GM10847 (cell line): ENCODE measurements around the gene SLC39A11.

Experiments
- POLR2A ChIP-seq: IDR thresholded peaks from 2 replicates; pipeline ENCODE4 v1.6.1; 2011; ENCODE audit not compliant: insufficient read length; ENCODE audit errors: extremely low read depth

Gene SLC39A11

DNA sequence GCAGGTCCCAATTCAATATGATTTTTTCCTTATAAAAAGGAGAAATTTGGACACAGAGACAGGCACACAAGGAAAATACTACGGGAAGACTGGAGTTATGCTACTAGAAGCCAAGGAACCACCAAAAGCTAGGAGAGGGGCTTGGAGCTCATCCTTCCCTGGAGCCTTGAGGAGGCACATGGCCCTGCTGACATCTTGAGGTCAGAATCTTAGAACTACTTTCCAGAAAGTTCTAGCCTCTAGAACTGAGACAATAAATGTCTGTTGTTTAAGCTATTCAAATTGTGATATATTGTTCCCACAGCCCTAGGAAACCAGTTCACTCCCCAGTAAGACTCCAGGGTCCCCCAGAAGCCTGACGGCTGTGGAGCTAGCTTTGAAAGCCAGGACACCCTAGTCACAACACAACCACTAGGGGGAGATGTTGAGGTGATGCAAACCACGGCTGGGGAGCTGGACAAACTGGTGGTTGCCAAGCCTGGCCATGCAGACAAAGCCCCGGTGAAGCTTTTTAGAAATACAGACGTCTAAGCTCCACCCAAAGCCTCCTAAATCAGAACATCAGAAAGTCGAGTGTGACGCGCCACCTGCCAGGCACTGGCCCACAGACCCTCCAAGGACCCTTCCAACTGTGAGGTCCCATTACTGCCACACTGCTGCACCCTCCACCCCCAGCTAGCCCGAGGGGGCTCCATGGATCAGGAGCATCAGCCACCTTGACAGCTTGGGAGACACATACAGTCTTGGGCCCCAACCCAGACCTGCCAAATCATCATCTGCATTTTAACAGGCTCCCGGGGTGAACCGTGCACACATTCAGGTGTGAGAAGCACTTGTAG, 106.4 kb downstream of the SLC39A11 start:
- no peak for TF ChIP-seq POLR2A

DNA sequence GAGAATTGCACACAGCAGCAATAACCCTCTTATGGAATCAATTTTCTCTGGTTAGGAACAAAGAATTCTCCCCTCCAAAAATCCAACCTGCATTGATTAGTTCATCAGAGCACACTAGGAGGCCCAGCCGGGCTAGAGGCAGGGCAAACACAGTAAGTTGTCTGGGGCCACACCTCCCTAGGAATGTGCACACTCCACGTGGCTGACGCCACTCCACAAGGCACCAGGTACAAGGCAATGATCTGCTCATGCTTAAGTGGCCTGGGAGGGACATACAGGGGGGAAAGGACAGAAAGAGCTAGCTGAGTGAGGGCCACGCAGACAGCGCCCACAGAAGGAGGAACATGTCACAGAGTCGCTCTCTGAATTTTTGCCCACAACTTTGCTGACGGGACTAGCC, 107.6 kb downstream of the SLC39A11 start:
- TF ChIP-seq POLR2A, result no peak

DNA sequence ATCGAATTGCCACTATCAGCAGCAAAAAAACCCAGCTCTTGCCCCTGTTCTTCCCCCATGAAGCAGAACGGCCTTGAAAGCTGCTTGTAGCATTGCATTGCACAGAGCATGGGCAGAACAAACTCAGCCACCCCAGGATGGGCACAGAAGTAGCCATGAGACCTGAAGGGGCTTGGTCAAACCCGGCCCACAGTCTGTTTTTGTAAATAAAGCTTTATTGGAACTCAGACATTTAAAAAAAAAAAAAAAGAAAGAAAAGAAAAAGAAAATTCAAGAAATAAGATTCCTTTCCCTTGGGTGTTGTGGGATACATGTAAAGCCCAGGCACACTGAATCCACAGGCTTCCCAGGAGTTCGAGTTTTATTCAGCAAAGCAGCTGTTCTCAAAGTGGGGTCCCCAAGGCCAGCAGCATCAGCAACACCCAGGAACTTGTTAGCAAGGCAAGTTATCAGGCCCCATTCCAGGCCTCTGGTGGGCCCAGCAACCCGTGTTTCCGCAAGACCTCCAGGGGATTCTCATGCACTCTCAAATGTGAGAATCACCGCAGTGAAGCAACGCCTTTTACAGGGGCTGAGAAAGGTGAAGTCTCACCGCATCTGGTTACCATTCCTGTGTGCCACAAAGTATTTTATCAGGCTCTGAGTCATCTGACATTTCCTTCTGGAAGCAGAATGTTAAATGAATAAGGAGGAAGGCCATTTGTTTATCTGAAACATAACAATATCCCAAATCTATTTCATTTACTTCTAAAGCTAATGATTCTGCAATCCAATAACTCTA, 108.2 kb downstream of the SLC39A11 start:
- TF ChIP-seq POLR2A, result no peak

DNA sequence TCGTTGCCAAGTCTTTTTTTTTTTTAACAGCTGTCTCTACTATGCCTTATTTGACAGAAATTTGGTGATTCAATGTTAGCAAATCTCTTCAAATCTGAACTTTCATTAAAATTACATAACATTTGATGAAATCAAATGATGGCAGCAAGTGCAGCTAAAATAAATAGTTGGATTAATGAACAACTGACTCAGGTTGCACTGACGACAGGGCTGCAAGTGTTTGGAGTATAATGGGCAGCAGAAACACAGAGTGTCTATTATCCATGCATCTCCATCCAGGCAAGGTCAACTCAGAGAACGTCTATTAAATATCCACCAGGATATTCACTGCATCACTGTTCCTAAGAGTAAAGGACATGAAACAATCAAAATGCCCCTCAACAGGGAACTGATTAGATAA, 109.8 kb downstream of the SLC39A11 start:
- TF ChIP-seq POLR2A, result no peak

DNA sequence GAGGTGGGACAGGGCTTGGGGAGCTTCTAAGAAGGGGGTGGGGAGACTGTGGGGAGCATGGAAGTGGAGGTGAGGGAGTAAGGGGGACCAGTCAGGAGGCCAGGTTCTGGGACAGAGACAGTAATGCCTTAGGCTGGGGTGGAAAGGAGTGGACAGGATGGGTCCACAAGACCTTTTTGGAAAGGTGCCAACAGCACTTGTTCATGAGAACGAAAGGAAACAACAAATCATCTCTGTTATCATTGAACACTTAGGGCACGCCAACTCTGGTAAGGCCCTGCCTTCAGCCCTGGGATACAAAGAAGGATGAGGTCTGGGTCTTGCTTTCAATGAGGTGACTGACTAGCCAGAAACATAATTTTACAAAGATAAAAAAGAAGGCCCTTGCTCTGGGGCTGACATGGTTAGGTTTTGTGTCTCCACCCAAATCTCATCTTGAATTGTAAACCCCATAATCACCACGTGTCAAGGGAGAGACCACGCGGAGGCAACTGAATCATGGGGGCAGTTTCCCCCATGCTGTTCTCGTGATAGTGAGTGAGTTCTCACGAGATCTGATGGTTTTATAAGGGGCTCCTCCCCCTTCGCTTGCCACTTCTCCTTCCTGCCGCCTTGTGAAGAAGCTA, 113.8 kb downstream of the SLC39A11 start:
- TF ChIP-seq POLR2A, result no peak

DNA sequence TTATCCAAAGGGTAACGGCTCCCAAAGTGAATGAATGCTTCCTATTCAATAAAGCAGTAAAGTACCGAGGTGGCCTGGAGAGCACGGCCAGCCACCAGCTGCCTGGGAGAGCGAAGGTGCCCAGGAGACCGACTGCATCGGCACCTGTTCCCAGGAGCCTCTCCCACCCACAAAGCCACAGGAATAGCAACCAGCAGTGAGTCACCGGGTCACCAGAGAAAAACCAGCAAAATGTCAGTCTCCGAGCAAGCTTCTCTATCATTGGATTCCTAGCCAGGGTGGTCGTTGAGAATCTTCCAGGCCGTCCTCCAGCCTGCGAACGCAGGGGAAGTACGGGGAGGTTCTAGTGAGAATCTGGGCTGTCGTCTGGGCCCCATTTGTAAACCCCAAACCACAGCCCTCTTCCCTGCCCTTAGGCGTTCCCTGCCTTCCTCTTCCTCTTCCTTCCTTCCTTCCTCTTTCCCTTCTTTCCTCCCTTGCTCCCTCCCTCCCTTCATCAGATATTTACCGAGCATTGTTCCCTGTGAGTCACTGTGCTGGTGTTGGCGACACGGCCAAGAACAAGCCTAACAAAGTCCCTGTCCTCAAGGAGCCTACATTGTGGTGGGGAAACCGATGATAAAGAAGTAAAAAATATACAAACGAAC, 114.6 kb downstream of the SLC39A11 start:
- TF ChIP-seq POLR2A, result no peak

DNA sequence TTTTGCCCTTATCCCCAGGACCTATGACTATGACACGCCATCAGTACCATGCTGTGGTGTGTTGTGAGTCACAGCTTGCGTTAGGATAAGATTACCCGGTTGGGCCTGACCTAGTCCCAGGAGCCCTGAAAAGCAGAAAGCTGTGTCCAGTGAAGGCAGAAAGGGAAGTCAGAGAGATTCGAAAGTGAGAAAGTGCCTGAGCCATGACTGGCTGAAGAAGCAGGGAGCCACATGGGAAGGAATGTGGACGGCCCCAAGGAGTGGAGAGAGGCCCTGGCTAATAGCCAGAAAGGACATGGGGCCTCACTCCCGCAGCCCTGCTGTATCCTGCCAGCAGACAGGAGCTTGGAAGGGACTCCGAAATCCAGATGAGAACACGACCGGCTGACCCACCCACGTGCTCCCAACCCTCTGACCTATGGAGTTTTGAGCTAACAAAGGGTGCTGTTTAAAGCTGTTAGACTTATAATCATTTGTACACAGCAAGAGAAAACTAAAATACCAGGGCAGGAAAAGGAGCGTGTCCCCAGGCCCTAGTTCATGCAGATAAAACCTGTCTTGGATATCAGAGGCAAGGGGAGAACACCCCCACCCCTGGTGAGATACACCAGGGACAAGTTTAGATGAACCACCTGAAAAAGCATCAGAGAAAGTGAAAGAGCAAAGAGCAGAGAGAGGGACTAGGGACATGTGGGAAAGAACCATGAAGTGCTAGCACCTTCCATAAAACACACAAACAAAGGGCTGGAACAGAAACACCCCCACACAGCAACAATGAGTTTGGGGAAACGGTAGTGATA, 115.3 kb downstream of the SLC39A11 start:
- TF ChIP-seq POLR2A, result no peak

DNA sequence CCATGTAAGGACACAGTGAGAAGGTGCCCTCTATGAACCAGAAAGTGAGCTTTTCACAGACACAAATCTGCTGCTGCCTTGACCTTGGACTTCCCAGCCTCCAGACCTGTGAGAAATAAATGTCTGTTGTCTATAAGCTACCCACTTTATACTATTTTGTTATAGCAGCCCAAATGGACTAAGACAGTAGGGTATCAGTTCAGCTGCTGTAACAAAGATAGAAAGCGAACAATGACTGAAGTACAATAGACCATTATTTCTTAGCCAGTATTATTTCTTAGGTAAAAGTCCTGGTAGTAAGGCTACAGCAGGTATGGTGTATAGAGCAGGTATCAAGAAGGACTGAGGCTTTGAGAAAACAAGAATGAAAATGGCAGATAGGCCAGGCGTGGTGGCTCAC, 117.0 kb downstream of the SLC39A11 start:
- TF ChIP-seq POLR2A, result no peak

DNA sequence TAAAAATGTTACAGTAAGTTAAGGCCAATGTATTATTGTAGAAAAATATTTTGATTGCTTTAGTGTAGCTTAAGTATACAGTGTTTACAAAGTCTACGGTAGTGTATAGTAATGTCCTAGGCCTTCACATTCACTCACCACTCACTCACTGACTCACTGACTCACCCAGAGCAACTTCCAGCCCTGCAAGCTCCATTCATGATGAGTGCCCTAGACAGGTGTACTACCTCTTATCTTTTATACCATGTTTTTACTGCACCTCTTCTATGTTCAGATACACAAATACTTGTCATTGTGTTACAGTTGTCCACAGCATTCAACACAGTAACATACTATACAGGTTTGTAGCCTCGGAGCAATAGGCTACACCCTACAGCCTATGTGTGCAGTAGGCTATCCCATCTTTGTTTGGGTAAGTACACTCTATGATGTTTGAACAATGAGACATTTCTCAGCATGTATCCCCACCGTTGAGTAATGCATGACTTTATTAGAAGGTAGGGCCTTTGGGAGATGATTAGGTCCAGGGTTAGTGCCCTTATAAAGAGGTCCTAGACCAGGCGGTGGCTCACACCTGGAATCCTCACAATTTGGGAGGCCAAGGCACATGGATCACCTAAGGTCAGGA, 117.8 kb downstream of the SLC39A11 start:
- no peak for TF ChIP-seq POLR2A

DNA sequence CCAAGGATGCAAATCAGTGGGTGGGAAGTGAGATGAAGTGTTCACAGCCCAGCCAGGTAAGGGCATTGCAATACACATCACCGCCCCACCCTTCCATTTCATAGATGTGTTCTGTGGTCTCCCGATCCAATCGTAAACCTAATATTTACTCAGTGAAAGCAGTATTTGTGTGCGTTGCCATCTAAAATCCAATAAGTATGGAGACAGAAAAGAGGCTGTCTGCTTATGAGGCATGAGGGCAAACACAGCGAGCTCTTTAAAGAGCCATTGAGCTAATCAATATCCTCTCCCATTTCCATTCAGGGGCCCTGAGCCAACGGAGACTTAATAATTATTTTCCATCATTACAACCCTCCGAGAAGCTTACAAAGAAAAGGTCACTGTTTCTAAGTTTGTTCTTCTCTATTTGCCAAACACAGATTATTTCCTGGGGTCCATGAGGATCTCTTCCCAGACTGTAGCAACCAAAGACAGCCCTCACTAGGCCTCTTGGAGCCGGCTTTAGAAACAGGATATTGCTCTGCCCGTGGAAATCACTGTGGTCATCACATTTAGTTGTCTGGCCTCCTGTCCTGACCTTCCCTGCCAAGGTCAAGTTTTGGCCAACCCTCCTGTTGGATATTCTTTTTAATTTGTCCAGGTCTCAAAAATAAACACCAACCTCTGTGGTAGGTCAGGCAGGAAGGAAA, 120.1 kb downstream of the SLC39A11 start:
- no peak for TF ChIP-seq POLR2A

DNA sequence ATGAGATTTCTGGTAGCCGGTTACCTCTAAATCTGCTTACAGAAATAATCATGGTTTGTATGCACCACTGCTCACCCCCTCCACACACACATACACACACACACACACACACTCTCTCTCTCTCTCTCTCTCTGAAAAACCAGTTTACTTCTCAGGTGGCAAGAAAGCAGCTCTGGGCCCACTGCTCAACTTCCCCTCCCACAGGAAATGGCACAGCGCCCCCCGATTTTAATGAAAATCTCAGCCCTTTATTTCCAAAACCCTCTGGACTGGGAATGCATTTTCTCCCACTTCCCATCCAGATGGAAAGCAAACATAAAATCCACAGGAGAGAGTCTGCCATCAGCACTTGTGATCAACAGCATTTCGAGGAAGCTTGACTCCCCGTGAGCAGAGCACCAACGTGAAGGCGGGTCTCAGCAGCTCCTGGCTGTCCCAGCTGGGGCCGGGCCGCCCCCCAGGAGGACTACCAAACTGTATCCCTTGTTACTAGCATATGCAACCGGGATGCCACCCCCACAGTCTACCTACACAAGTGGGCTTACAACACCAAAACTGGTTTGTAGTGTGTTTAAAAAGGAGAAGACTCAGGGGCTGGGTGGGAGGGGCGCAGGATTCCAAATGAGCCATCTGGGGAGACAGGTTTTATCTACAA, 121.1 kb downstream of the SLC39A11 start:
- TF ChIP-seq POLR2A, result no peak

DNA sequence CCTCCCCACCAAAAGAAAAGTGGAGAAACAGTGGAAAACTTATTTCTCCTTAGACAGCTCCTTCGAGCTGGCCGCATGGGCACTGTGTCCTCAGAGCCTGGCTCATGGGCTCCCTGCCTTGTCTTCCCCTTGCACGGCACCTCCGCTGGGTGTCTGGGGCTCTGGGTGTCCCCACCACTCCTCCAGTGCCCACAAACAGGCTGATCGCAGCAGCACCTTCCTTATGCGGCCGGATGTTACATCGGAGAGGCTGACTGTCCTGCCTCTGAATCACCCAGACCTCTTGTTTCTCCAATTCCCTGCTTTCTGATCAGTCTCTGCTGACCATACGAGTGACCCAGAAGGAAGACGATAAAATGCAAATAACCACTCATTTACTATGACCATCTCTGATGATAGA, 121.7 kb downstream of the SLC39A11 start:
- no peak for TF ChIP-seq POLR2A

DNA sequence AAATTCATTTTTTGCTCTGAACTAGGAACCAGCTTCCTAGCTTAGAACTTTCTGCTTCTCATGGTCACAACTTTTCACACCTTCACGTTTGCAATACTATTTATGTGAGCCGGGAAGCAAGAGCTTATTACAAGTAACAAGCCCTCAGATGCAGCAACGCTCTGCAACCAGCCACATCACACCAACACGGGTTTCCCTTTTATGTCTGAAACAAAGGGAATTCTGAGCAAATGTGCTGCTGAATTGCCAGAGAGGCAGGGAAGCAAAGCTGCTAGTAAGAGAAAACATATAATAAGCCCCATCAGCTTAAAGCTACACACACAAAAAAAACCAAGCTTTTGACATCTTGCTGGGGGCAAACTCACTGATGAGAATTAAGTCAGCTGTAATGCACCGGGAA, 122.2 kb downstream of the SLC39A11 start:
- TF ChIP-seq POLR2A, result no peak
